HL-60 (cell line): ENCODE data around the gene PSAP.

Experiments
- DNase-seq, 2 experiments: peaks; one replicate each; pipeline ENCODE4 v3.0.0-alpha.2; 2010 to 2020; ENCODE audit warnings: low read depth in 1 of 2, low spot score in 1 of 2
- H3K27ac ChIP-seq: fragments of 250-450 bp; sonication (Bioruptor Pico); replicated peaks from 2 replicates; pipeline ENCODE4 v1.5.1; 2020; ENCODE audit warnings: mild to moderate bottlenecking, moderate library complexity
- H3K27me3 ChIP-seq: fragments of 250-450 bp; sonication (Bioruptor Pico); 2 replicates; pipeline ENCODE4 v1.5.1; 2021; ENCODE audit warnings: mild to moderate bottlenecking, moderate library complexity; ENCODE audit not compliant: insufficient read depth, poor library complexity, severe bottlenecking
- H3K4me3 ChIP-seq: replicated peaks from 2 replicates; pipeline ENCODE4 v1.5.1; 2011; ENCODE audit warnings: mild to moderate bottlenecking, control low read depth, low read length; ENCODE audit not compliant: insufficient read depth
- CTCF ChIP-seq: IDR thresholded peaks from one replicate; pipeline ENCODE4 v1.5.1; 2011; ENCODE audit warnings: low read length, control low read depth, inconsistent platforms; ENCODE audit not compliant: insufficient read depth
- GABPA ChIP-seq: IDR thresholded peaks from 2 replicates; pipeline ENCODE4 v1.6.1; 2012; ENCODE audit warnings: low read depth
- POLR2AphosphoS5 ChIP-seq: IDR thresholded peaks from 2 replicates; pipeline ENCODE4 v1.6.1; 2012; ENCODE audit warnings: low read depth
- REST ChIP-seq: IDR thresholded peaks from 2 replicates; pipeline ENCODE4 v1.6.1; 2012; ENCODE audit warnings: low read depth; ENCODE audit not compliant: insufficient replicate concordance
- SPI1 ChIP-seq: IDR thresholded peaks from 2 replicates; pipeline ENCODE4 v1.6.1; 2012; ENCODE audit warnings: low read depth, mild to moderate bottlenecking, borderline replicate concordance

Gene PSAP

GRCh38 chr10:71889388-71889987 lies 38.4 kb upstream of the PSAP start:
- no peak for TF ChIP-seq REST
- TF ChIP-seq SPI1, result no peak
- no peak for TF ChIP-seq CTCF
- no peak for TF ChIP-seq POLR2AphosphoS5
- TF ChIP-seq GABPA, result no peak
- DNase-seq, result no peak
- peak overlapping the region; percentile 55 for H3K27ac ChIP-seq
- no peaks in the 10 kb centered on the region for H3K27me3 ChIP-seq
- H3K4me3 ChIP-seq, result peak overlapping the region; percentile 35

GRCh38 chr10:71888623-71889387 lies 37.8 kb upstream of the PSAP start:
- H3K27ac ChIP-seq, result peak overlapping the region; percentile 55

More at GRCh38 chr10:71888623-71889387, 37.8 kb upstream of the PSAP start:
- H3K4me3 ChIP-seq, result peak overlapping the region; percentile 35
- H3K27me3 ChIP-seq, result no peaks in the 10 kb centered on the region
- TF ChIP-seq REST (no peak), GABPA (no peak), CTCF (no peak), SPI1 (peak; percentile 29; the same call in 1 of the 2 replicates), POLR2AphosphoS5 (peak; percentile 53)
- peak; percentile 92 to 100 for DNase-seq
